22Rv1 (cell line): ENCODE data around the gene TSR1.

Experiments
- H3K27ac ChIP-seq: fragments of 450-650 bp; 2 replicates; pipeline ENCODE4 v1.5.1; 2017
- ZFX ChIP-seq: fragments of 450-650 bp; IDR thresholded peaks from 2 replicates; pipeline ENCODE4 v1.6.1; 2017; ENCODE audit warnings: antibody characterized with exemption, borderline replicate concordance
- TF ChIP-seq, protein P1 (sequence below): fragments of 450-650 bp; IDR thresholded peaks from 2 replicates; pipeline ENCODE4 v1.5.1; 2017; ENCODE audit warnings: mild to moderate bottlenecking

The TSR1 gene

DNA sequence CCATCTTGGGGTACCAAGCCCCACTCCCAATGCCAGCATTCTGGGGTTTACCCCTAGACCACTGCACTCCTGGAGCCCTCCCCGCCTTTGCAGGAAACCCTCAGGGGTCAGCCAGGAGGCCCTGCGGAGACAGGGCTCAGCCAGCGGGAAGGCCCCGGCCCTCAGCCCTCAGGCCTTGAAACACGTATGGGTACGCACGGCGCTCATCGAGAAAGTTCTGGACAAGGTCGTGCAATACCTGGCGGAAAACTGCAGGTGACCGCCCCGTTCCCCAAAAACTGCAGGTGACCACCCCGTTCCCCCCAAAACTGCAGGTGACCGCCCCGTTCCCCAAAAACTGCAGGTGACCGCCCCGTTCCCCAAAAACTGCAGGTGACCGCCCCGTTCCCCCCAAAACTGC is 25.8 kb upstream of the TSR1 start:
- TF ChIP-seq ZFX, result no peak
- TF ChIP-seq, protein P1, sequence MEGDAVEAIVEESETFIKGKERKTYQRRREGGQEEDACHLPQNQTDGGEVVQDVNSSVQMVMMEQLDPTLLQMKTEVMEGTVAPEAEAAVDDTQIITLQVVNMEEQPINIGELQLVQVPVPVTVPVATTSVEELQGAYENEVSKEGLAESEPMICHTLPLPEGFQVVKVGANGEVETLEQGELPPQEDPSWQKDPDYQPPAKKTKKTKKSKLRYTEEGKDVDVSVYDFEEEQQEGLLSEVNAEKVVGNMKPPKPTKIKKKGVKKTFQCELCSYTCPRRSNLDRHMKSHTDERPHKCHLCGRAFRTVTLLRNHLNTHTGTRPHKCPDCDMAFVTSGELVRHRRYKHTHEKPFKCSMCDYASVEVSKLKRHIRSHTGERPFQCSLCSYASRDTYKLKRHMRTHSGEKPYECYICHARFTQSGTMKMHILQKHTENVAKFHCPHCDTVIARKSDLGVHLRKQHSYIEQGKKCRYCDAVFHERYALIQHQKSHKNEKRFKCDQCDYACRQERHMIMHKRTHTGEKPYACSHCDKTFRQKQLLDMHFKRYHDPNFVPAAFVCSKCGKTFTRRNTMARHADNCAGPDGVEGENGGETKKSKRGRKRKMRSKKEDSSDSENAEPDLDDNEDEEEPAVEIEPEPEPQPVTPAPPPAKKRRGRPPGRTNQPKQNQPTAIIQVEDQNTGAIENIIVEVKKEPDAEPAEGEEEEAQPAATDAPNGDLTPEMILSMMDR, result no peak
- H3K27ac ChIP-seq, result no peak overlapping the region

DNA sequence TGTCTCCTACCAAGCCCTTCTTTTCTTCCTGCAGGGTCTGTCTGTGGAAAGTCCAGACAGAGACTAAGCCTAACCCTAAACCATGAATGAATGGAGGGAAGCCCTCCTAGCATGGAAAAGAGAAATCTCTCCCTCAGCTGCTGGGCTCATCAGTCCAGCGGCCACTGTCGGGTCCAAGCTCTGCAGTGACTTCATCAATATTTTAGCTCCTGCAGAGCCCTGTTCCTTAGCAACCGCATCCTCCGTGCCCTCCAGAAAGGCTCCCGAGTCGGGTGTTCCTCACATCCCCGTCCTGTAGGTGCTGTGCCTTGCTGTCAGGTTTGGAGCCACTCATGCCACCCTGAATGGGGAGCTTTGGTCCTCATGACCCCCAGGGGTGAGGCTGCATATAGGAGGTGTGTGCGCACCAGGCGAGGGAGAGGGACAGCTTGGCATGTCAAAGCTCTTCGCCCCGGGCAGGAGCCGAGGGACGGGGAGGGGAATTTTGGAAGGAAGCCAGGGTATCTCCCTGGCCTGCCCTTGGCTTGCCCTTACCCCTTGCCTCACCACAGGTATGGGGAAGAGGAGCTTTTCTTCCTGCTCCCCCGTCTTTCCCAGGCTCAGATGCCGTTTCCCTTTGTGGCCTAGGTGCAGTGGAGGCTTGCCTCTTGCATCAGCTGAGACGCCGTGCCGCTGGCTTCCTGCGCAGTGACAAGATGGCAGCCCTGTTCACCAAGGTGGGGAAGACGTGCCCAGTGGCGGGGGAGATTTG is 24.9 kb upstream of the TSR1 start:
- TF ChIP-seq ZFX, result no peak
- TF ChIP-seq, protein P1, result no peak
- no peak overlapping the region for H3K27ac ChIP-seq

DNA sequence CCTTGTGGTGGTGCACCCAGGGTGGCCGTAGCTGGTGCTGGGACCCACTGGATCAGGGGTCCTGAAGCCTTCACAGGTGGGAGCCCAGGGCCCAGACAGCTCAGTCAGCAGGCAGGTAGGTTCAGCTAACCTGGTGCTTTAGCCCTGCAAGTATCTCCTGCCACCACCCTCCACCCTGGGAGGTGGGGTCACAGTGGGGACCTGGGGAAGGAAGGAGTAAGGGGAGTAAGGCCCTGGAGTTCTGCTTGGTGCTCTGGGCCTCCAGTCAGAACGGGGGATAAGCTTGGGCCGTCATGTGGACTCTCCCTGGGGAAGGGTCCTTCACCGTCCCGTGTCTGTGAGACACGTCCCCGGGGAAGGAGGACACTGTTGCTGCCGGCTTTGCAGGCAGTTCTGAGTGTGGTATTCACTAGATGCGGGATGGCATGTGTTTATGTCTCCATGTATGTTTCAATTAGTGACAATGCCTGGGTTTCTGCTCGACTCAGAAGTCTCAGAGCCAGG is 21.7 kb upstream of the TSR1 start:
- no peak overlapping the region for H3K27ac ChIP-seq
- TF ChIP-seq, protein P1, result no peak
- no peak for TF ChIP-seq ZFX

DNA sequence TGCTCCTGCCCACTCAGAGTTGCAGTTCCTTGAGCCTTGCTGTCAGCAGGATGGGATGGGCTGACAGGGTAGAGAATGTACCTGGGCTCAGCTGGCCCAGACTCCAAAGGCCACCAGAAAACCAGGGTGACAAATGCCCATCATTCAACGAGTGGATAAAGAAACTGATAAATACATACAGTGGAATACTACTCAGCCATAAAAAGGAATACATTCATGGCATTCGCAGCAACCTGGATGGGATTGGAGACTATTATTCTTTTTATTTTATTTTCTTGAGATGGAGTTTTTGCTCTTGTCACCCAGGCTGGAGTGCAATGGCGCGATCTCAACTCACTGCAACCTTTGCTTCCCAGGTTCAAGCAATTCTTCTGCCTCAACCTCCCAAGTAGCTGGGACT is 21.0 kb upstream of the TSR1 start:
- TF ChIP-seq, protein P1, result no peak
- no peak for TF ChIP-seq ZFX
- H3K27ac ChIP-seq, result no peak overlapping the region

DNA sequence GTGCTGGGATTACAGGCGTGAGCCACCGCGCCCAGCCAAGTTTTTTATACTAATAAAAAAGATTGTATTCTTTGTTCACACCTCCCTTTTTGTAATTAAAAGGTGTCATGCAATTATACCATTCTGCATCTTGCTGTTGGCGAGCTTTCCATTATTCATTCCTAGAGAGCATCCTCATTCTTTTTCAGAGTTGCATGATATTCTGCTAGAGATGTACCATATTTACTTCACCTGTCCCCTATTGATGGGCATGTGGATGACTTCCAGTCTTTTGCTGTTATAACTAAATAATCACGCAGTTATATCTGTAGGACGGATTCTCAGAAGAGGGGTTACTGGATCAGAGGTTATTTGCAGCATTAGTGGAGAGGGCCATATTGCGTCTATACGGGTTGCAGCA is 18.1 kb upstream of the TSR1 start:
- TF ChIP-seq ZFX, result no peak
- TF ChIP-seq, protein P1, result no peak

DNA sequence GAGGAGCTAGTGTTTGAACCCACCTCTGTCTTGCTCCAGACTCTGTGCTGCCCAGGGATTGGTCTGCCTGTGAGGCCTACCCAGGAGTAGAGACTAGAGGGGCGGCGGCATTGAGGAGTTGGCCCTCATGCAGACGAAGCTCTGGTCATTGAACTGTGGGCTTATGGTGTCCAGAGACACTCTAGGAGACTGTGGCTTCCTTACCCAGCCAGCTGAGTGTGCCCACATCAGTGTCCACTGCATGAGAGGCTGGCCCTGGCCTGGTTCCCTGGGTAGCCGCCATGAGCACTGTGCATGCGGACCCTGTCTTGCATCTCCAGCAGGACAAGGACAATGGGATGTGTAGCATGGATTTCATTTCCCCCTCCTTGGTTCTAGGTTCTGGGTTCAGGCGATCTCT is 15.0 kb upstream of the TSR1 start:
- H3K27ac ChIP-seq, result no peak overlapping the region
- TF ChIP-seq ZFX, result no peak
- TF ChIP-seq, protein P1, result no peak

More for the DNA sequence above, 18.1 kb upstream of the TSR1 start:
- H3K27ac ChIP-seq, result peak overlapping the region; percentile 82
